HG03521 (cell line): ENCODE results near the gene DOCK10.

ENCODE experiments used
- ATAC-seq: cut with Tn5 transposase; IDR thresholded peaks from one replicate; pipeline ENCODE4 v1.9.1; 2021; ENCODE audit warnings: mild to moderate bottlenecking, moderate library complexity; ENCODE audit not compliant: unreplicated experiment

The DOCK10 gene

GRCh38 chr2:225013425-225014365 lies 28.6 kb downstream of the DOCK10 start:
- ATAC-seq: no peak

DNA sequence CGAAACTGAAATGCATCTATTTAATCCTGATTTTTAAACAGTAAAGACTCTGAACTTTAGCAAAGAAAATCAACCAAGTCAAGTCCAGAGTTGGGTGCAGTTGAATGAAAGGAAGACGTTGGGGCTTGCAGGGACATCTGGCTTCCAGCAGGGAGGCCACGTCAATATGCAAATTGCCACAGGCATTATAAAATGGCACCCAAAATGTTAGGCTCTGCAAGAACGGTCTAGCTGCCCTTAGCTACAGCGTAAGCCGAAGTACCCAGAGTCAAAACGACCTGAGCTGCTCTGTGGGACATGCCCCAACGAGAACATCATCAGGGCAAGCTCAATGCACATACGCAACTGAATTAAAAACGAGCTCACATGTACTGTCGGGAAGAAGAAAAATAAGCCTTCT lies 30.7 kb downstream of the DOCK10 start:
- ATAC-seq: no peak

DNA sequence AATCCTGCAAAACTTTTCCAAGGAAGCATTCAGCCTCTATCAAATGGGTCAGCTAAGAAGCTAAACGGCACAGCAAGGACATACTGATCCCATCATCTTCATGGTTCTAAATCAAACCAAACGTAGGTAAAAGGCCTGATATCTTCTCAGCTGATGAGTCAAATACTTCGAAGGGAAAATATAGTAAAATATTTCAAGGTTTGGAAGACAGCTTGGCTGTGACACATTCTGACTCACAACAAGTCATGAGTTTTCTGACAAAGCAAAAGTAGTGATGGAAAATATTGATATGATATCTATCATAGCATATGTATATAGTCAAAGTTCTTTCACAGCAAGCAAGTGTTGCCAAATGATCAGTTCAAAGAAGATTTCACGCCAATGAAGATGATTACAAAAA lies 31.5 kb downstream of the DOCK10 start:
- ATAC-seq: no peak

GRCh38 chr2:225009768-225010167 lies 32.5 kb downstream of the DOCK10 start:
- ATAC-seq: no peak

- no peak for ATAC-seq
These were observed 33.3 kb downstream of the DOCK10 start for GRCh38 chr2:225008935-225009334.

DNA sequence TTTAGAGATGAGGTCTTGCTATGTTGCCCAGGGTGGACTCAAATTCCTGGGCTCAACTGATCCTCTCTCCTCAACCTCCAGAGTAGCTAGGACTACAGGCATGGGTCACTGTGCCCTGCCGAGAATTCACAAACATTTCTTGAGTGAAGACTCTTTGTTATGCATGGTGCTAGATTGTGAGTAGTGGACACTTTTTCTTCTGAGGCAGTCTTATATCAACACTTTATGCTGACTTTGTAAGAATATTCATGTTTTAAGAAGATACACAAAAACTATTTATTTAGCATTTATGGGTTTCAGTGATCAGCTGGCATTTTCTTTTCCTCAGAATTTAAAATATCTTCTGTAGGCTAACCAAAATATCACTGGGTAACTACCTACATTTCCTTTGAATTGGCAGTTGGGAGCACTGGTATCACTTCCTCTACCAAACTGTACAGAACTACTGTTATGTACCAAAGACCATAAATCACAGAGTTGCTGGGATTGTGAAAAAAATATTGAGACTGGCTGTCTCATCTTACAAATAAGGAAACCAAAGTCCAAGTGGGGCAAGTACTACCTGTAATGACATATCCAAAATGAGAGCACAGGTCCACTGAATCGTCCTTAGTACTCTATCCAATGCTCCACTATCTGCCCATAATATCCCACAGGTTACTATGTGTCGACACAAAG lies 34.0 kb downstream of the DOCK10 start:
- peak; percentile 56 for ATAC-seq

GRCh38 chr2:225006730-225007129 lies 35.5 kb downstream of the DOCK10 start:
- no peak for ATAC-seq

DNA sequence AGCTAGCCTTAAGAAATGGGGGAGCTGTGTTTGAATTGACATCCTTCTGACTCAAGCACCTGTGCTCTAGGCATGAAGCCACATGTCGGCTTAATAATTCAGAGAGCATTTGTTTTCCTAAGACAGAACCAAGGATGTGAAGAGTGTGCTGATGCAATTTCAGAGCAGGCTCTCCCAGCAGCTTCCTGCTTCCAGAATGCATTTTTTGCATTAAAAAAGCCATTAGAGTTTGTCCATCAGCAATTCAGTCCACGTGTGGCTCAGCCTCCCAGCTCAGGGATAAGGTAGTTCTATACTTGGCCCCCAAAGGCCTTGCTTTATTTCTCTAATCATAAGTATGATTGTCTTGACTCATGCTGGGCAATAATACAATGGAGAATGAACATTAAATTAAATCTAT lies 37.7 kb downstream of the DOCK10 start:
- no peak for ATAC-seq

- peak; percentile 80 for ATAC-seq
These were observed 39.6 kb downstream of the DOCK10 start for GRCh38 chr2:225002656-225003045.

GRCh38 chr2:225002039-225002655 lies 40.1 kb downstream of the DOCK10 start:
- peak; percentile 47 for ATAC-seq

- no peak for ATAC-seq
These were observed 42.5 kb downstream of the DOCK10 start for GRCh38 chr2:224999754-225000153.

DNA sequence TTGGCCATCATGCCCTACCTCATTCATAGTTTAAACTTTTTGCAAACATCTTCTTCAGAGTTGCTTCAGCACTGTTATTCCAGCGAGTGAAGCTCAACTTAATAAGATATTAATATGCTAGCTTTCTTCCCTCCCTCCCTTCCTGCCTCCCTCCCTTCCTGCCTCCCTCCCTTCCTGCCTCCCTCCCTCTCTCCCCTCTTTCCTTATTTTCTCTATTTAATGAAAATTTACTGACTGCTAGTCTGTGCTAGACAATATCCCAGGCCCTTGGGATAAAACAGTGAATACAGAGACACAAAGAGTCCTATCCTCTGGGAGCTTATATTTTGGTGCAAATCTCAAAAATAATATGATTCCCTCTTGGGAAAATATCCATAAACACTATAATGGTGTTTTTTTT lies 42.9 kb downstream of the DOCK10 start:
- no peak for ATAC-seq

DNA sequence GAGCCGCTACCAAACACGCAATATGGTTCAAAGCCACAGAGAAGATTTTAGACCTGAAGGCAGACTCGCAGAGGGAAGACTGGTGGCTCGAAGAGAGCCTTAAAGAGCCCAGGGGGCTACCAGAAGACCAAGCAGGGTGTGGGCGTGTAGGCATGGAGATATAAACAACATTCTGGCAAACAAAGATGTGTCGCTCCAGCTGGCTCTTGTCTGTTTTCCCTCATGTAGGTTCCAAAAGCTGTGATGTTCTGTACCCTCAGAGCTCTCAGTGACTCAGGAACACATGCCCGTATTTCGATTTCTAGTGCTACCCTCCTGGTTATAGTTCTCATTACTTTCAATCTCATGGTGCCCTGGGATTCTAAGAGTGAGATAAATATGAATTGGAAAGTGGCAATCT lies 44.5 kb downstream of the DOCK10 start:
- ATAC-seq: no peak

DNA sequence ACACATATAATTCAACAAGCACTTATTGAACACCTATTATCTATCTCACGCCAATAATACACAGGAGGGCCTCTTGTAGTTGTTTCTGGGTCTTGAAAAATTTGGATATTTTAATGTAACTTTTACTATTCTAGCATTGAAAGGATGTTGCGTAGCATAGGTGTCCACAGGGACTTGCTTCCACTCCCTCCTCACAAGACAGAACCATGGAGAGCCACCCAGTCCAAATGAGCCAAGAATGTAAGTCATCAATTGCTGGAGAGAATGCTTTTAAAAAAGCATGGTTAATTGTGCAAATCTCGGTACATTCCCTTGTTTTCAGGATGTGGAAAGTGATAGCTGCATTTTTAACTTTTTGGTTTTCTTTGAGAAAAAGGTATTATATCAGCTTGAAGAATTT lies 46.8 kb downstream of the DOCK10 start:
- ATAC-seq: no peak

GRCh38 chr2:224994242-224994823 lies 47.9 kb downstream of the DOCK10 start:
- ATAC-seq: no peak

- no peak for ATAC-seq
These were observed 51.6 kb downstream of the DOCK10 start for GRCh38 chr2:224990710-224991109.

DNA sequence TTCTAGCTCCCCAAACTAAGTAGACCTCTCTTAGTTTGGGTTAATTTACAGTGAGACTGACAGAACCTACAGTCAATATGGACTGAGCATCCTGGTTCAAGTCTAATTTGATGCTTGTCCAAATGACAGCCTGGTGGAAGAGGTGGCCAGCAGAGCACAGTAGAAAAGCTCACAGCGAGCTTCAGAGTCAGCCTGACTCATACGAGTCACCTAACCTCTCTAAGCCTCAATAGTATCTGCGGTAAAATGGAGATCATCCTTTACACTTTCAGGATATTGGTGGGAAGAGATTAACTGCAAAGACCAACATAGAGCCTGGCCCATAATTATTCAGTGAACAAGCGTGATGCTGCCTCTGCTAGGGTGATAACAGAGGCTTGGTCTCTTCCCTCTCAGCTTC lies 54.5 kb downstream of the DOCK10 start:
- no peak for ATAC-seq

DNA sequence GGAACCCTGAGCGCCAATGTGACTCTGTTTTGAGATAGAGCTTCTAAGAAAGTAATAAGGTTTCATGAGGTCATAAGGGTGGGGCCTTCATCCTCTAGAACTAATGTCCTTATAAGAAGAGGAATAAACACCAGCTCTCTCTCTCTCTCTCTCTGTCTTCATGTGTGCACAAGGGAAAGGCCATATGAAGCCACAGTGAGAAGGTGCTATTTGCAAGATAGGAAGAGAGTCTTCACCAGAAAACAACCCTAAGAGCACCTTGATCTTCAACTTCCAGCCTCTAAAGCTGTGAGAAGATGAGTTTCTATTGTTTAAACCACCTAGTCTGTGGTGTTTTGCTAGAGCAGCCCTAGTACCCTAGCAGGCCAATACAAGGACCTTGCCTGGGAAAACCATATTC lies 55.8 kb downstream of the DOCK10 start:
- no peak for ATAC-seq

DNA sequence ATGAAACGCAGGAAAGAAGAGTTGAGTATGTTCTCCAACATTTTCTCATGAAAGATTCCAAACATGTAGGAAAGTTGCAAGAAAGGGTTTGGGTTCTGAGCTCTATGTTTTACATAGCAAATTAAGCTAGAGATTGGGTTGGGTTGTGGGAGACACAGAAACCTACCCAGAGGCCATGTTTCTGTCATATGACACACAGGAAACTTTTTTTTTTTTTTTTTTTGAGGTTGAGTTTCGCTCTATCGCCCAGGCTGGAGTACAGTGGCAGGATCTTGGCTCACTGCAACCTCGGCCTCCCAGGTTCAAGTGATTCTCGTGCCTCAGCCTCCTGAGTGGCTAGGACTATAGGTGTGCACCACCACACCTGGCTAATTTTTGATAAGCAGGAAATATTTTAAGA lies 57.6 kb downstream of the DOCK10 start:
- no peak for ATAC-seq

DNA sequence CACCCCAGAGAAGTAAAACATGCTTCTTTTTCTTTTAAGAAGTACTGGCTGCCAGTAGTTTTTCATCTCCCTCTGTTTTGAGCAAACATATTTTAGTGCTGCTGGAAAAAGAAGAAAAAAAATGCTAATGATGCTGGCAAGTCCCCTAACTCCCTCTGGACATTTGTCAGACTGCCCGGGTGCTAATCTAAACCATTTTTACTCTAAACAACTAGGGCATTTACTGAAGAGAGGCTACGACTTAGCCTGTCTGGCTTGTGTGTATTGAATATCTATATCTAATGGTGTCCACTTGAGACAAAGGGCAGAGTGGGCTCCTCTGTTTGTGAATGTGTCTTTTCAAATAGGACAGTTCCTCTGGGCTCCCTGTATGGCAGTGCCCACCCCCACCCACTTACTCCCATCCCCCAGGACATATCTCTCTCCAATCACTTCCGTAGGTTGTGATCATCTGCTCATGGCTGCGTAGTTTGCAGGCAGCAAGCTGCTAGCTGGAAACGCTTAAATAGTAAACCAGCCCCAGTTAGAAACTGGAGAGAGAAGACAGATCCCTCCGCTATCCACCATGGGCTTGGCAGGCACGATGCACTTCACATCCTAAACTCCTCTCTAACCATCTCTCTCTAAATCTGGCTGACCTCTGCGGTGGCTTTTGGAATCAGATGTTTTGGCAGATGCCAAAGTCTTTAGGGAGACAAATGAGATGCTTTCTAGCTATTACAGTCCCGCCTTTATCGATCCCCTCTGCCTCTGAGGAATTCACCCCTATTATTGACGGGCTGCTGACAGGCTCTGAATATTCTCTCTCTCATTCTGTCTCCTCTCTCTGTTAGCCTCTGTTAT lies 58.3 kb downstream of the DOCK10 start:
- no peak for ATAC-seq
